ENCODE data around the gene RUSC1.
"Not testable (repeated sequence)": the region's sequence is repeated elsewhere in the genome, so short reads cannot be mapped to it uniquely, and the experiment has no call there.

RUSC1 gene

GRCh38 chr1:155320661-155321617 is at the start of gene RUSC1:
RUSC1 (plus strand) TSS chr1:155320894; CDS start chr1:155321774, 880 bp downstream.
- DNase-seq = no peak

GRCh38 chr1:155272466-155273342 is 48.0 kb upstream of the RUSC1 start:
- DNase-seq = peak; percentile 87

- DNase-seq = peak; percentile 97
Observed at GRCh38 chr1:155273343-155274245, 47.1 kb upstream of the RUSC1 start, which contains the start of gene CLK2. CLK2 (minus strand) TSS chr1:155273504; CDS start chr1:155270977, 2,527 bp downstream.

- DNase-seq = peak; percentile 99
Observed at GRCh38 chr1:155277070-155277901, 43.4 kb upstream of the RUSC1 start, which contains the start of gene HCN3. HCN3 (plus strand) TSS chr1:155277463; CDS start chr1:155277591, 128 bp downstream.

GRCh38 chr1:155277902-155278688 is 42.6 kb upstream of the RUSC1 start:
- peak; percentile 74 for DNase-seq

GRCh38 chr1:155278689-155279160 is 42.0 kb upstream of the RUSC1 start:
- no peak for DNase-seq

- DNase-seq = no peak
Observed at GRCh38 chr1:155279268-155279667, 41.4 kb upstream of the RUSC1 start.

GRCh38 chr1:155282488-155283091 is 38.1 kb upstream of the RUSC1 start:
- no peak for DNase-seq

- no peak for DNase-seq
Observed at GRCh38 chr1:155284476-155284875, 36.2 kb upstream of the RUSC1 start.

GRCh38 chr1:155285063-155285462 is 35.6 kb upstream of the RUSC1 start:
- DNase-seq = no peak

GRCh38 chr1:155285631-155286044 is 35.1 kb upstream of the RUSC1 start:
- DNase-seq = no peak

GRCh38 chr1:155286544-155286943 is 34.1 kb upstream of the RUSC1 start:
- DNase-seq = no peak

GRCh38 chr1:155287987-155288543 is 32.6 kb upstream of the RUSC1 start:
- no peak for DNase-seq

- not testable (repeated sequence) for DNase-seq
Observed at GRCh38 chr1:155291006-155291405, 29.7 kb upstream of the RUSC1 start.

GRCh38 chr1:155293086-155293749 is 27.5 kb upstream of the RUSC1 start:
- no peak for DNase-seq

- no peak for DNase-seq
Observed at GRCh38 chr1:155294520-155295182, 26.0 kb upstream of the RUSC1 start.

- DNase-seq = no peak
Observed at GRCh38 chr1:155295183-155295941, 25.3 kb upstream of the RUSC1 start.

- no peak for DNase-seq
Observed at GRCh38 chr1:155295942-155296267, 24.8 kb upstream of the RUSC1 start.

Measured in NCI-H1092 treated with DMSO at 0.1 percent for 48 hours (cell line).